H1 (cell line): ENCODE results near the gene PSIP1. TPM values are rescaled to one million over a fixed set of nuclear protein-coding genes. Genes with fewer than 3 reads are reported as not detected.

Experiments
- CTCF ChIP-seq, 3 experiments: IDR thresholded peaks; 1 replicate in 2 of 3; 2 replicates in 1 of 3; pipeline versions ENCODE4 v1.5.1 to v1.6.1; 2011; ENCODE audit warnings: low read length in 3 of 3, mild to moderate bottlenecking in 3 of 3, inconsistent platforms in 2 of 3, low read depth in 1 of 3, moderate library complexity in 1 of 3; ENCODE audit not compliant: insufficient read depth in 1 of 3; ENCODE audit errors: control extremely low read depth in 1 of 3
- JUND ChIP-seq: IDR thresholded peaks from 2 replicates; pipeline ENCODE4 v1.6.1; 2011; ENCODE audit warnings: mild to moderate bottlenecking, improper control_type of control experiment, low read length
- POLR2AphosphoS5 ChIP-seq: IDR thresholded peaks from 2 replicates; pipeline ENCODE4 v1.6.1; 2011; ENCODE audit warnings: low read depth, low read length
- SP4 ChIP-seq: IDR thresholded peaks from 2 replicates; pipeline ENCODE4 v1.6.1; 2012; ENCODE audit warnings: low read length, inconsistent platforms
- TCF12 ChIP-seq: IDR thresholded peaks from 2 replicates; pipeline ENCODE4 v1.6.1; 2011; ENCODE audit warnings: low read depth, mild to moderate bottlenecking, low read length
- TEAD4 ChIP-seq: IDR thresholded peaks from 2 replicates; pipeline ENCODE4 v1.6.1; 2012; ENCODE audit warnings: low read depth, low read length, inconsistent platforms, mixed read lengths
- polyA plus RNA-seq, 7 experiments: library from polyadenylated mRNA; depleted of rRNA in 3 of 7; stranded (reverse) in 5 of 7; unstranded in 2 of 7; fragments of >200 nt in 5 of 7; fragments of 200-250 nt in 2 of 7; gene quantifications; 1 replicate in 5 of 7; 2 replicates in 1 of 7; 4 replicates in 1 of 7; pipeline versions ENCODE4 v1.2.1 to v1.2.3, GENCODE V29; 2011 to 2013; ENCODE audit warnings: missing spikeins in 2 of 7, mixed read lengths in 2 of 7
- total RNA-seq: library from RNA; stranded (reverse); fragmentation: NEBNext Ultra II Directional; extraction: Animal tissue kit (Norgen Biotek cat#: 25700); gene quantifications from 2 replicates; pipeline ENCODE4 v1.2.1, GENCODE V29; 2021
- TF ChIP-seq, protein P1 (sequence below): IDR thresholded peaks from 2 replicates; pipeline ENCODE4 v1.6.1; 2012; ENCODE audit warnings: low read length, inconsistent platforms
- TF ChIP-seq, protein P2 (sequence below): fragments of 300-600 bp; sonication (generic); IDR thresholded peaks from 2 replicates; pipeline ENCODE4 v1.7.1; 2012; ENCODE audit warnings: low read length, moderate library complexity, mild to moderate bottlenecking, inconsistent platforms; ENCODE audit not compliant: insufficient replicate concordance

PSIP1 gene
- total and polyA plus RNA-seq, 2 of the 8 experiments (the other 6 are each of a cell fraction or from before 2014, with no cell fraction given): 63.3 to 387 TPM

- TF ChIP-seq POLR2AphosphoS5 (no peak), JUND (no peak), SP4 (no peak), TCF12 (peak; percentile 95), TEAD4 (no peak), CTCF (IDR thresholded peaks at IDR 0.05; ENCODE audit: control extremely low read depth in 1 of 3, insufficient read depth in 1 of 3, low read depth in 1 of 3, low read length in 3 of 3) (no peak)
- TF ChIP-seq, protein P1, sequence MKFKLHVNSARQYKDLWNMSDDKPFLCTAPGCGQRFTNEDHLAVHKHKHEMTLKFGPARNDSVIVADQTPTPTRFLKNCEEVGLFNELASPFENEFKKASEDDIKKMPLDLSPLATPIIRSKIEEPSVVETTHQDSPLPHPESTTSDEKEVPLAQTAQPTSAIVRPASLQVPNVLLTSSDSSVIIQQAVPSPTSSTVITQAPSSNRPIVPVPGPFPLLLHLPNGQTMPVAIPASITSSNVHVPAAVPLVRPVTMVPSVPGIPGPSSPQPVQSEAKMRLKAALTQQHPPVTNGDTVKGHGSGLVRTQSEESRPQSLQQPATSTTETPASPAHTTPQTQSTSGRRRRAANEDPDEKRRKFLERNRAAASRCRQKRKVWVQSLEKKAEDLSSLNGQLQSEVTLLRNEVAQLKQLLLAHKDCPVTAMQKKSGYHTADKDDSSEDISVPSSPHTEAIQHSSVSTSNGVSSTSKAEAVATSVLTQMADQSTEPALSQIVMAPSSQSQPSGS: no peak
- TF ChIP-seq, protein P2, sequence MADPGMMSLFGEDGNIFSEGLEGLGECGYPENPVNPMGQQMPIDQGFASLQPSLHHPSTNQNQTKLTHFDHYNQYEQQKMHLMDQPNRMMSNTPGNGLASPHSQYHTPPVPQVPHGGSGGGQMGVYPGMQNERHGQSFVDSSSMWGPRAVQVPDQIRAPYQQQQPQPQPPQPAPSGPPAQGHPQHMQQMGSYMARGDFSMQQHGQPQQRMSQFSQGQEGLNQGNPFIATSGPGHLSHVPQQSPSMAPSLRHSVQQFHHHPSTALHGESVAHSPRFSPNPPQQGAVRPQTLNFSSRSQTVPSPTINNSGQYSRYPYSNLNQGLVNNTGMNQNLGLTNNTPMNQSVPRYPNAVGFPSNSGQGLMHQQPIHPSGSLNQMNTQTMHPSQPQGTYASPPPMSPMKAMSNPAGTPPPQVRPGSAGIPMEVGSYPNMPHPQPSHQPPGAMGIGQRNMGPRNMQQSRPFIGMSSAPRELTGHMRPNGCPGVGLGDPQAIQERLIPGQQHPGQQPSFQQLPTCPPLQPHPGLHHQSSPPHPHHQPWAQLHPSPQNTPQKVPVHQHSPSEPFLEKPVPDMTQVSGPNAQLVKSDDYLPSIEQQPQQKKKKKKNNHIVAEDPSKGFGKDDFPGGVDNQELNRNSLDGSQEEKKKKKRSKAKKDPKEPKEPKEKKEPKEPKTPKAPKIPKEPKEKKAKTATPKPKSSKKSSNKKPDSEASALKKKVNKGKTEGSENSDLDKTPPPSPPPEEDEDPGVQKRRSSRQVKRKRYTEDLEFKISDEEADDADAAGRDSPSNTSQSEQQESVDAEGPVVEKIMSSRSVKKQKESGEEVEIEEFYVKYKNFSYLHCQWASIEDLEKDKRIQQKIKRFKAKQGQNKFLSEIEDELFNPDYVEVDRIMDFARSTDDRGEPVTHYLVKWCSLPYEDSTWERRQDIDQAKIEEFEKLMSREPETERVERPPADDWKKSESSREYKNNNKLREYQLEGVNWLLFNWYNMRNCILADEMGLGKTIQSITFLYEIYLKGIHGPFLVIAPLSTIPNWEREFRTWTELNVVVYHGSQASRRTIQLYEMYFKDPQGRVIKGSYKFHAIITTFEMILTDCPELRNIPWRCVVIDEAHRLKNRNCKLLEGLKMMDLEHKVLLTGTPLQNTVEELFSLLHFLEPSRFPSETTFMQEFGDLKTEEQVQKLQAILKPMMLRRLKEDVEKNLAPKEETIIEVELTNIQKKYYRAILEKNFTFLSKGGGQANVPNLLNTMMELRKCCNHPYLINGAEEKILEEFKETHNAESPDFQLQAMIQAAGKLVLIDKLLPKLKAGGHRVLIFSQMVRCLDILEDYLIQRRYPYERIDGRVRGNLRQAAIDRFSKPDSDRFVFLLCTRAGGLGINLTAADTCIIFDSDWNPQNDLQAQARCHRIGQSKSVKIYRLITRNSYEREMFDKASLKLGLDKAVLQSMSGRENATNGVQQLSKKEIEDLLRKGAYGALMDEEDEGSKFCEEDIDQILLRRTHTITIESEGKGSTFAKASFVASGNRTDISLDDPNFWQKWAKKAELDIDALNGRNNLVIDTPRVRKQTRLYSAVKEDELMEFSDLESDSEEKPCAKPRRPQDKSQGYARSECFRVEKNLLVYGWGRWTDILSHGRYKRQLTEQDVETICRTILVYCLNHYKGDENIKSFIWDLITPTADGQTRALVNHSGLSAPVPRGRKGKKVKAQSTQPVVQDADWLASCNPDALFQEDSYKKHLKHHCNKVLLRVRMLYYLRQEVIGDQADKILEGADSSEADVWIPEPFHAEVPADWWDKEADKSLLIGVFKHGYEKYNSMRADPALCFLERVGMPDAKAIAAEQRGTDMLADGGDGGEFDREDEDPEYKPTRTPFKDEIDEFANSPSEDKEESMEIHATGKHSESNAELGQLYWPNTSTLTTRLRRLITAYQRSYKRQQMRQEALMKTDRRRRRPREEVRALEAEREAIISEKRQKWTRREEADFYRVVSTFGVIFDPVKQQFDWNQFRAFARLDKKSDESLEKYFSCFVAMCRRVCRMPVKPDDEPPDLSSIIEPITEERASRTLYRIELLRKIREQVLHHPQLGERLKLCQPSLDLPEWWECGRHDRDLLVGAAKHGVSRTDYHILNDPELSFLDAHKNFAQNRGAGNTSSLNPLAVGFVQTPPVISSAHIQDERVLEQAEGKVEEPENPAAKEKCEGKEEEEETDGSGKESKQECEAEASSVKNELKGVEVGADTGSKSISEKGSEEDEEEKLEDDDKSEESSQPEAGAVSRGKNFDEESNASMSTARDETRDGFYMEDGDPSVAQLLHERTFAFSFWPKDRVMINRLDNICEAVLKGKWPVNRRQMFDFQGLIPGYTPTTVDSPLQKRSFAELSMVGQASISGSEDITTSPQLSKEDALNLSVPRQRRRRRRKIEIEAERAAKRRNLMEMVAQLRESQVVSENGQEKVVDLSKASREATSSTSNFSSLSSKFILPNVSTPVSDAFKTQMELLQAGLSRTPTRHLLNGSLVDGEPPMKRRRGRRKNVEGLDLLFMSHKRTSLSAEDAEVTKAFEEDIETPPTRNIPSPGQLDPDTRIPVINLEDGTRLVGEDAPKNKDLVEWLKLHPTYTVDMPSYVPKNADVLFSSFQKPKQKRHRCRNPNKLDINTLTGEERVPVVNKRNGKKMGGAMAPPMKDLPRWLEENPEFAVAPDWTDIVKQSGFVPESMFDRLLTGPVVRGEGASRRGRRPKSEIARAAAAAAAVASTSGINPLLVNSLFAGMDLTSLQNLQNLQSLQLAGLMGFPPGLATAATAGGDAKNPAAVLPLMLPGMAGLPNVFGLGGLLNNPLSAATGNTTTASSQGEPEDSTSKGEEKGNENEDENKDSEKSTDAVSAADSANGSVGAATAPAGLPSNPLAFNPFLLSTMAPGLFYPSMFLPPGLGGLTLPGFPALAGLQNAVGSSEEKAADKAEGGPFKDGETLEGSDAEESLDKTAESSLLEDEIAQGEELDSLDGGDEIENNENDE: peak; percentile 70
Measured at GRCh38 chr9:15512889-15513288, 2.1 kb upstream of the PSIP1 start (continued).
